OCI-LY1 (cell line): ENCODE data around the gene DNAJB1.

ENCODE experiments used
- H2AFZ ChIP-seq: fragments of 200-600 bp; sonication (generic), shearing (Covaris generic); 2 replicates; pipeline ENCODE4 v1.6.0; 2014; ENCODE audit warnings: antibody characterized with exemption, mild to moderate bottlenecking, low read length
- H3F3A ChIP-seq: fragments of 200-600 bp; sonication (generic), shearing (Covaris generic); 2 replicates; pipeline ENCODE4 v1.6.0; 2014; ENCODE audit warnings: mild to moderate bottlenecking, antibody characterized with exemption, low read length, moderate library complexity; ENCODE audit not compliant: insufficient read depth
- H3K27ac ChIP-seq: fragments of 200-600 bp; sonication (generic); 2 replicates; pipeline ENCODE4 v1.5.1; 2014; ENCODE audit warnings: low read length, mixed run types, mild to moderate bottlenecking, low read depth; ENCODE audit not compliant: poor library complexity, severe bottlenecking
- H3K27me3 ChIP-seq: fragments of 200-600 bp; sonication (generic); 2 replicates; pipeline ENCODE4 v1.6.0; 2014; ENCODE audit warnings: antibody characterized with exemption, mild to moderate bottlenecking, low read length, moderate library complexity; ENCODE audit not compliant: insufficient read depth
- H3K36me3 ChIP-seq: fragments of 200-600 bp; sonication (generic); 2 replicates; pipeline ENCODE4 v1.6.1; 2014; ENCODE audit warnings: mild to moderate bottlenecking, antibody characterized with exemption, low read length, moderate library complexity, mixed read lengths; ENCODE audit not compliant: insufficient read depth
- H3K4me1 ChIP-seq: fragments of 200-600 bp; sonication (generic); 2 replicates; pipeline ENCODE4 v1.5.1; 2014; ENCODE audit warnings: mild to moderate bottlenecking, low read length, moderate library complexity; ENCODE audit not compliant: insufficient read depth, severe bottlenecking
- H3K4me2 ChIP-seq: fragments of 200-600 bp; sonication (generic), shearing (Covaris generic); 2 replicates; pipeline ENCODE4 v1.6.1; 2014; ENCODE audit warnings: low read length
- H3K4me3 ChIP-seq: fragments of 200-600 bp; sonication (generic); 2 replicates; pipeline ENCODE4 v1.5.1; 2014; ENCODE audit warnings: low read length, low read depth, mild to moderate bottlenecking, mixed read lengths; ENCODE audit not compliant: poor library complexity, severe bottlenecking
- H3K79me2 ChIP-seq: fragments of 200-600 bp; shearing (Covaris generic); 2 replicates; pipeline ENCODE4 v1.6.1; 2016; ENCODE audit warnings: mixed run types, low read length, mixed read lengths; ENCODE audit not compliant: insufficient read depth
- H3K9ac ChIP-seq: fragments of 200-600 bp; sonication (generic), shearing (Covaris generic); 2 replicates; pipeline ENCODE4 v1.6.1; 2014; ENCODE audit warnings: mild to moderate bottlenecking, low read length, mixed read lengths
- H3K9me2 ChIP-seq: fragments of 200-600 bp; sonication (generic), shearing (Covaris generic); 2 replicates; pipeline ENCODE4 v1.6.1; 2014; ENCODE audit warnings: low read depth, mild to moderate bottlenecking, low read length, mixed read lengths
- H3K9me3 ChIP-seq: fragments of 200-600 bp; shearing (Covaris generic); 2 replicates; pipeline ENCODE4 v1.6.1; 2014; ENCODE audit warnings: low read length, mixed read lengths
- H4K20me1 ChIP-seq: fragments of 200-600 bp; sonication (generic), shearing (Covaris generic); 2 replicates; pipeline ENCODE4 v1.6.0; 2016; ENCODE audit warnings: mild to moderate bottlenecking, low read length; ENCODE audit not compliant: insufficient read depth
- CTCF ChIP-seq: fragments of 200-600 bp; sonication (generic), shearing (Covaris generic); IDR thresholded peaks from 2 replicates; pipeline ENCODE4 v1.5.1; 2017; ENCODE audit warnings: mild to moderate bottlenecking, antibody characterized with exemption, low read length, moderate library complexity, mixed read lengths
- EZH2 ChIP-seq: fragments of 200-600 bp; sonication (generic), shearing (Covaris generic); IDR thresholded peaks from 2 replicates; pipeline ENCODE4 v1.8.0; 2017; ENCODE audit warnings: borderline replicate concordance, mixed run types, mild to moderate bottlenecking, antibody characterized with exemption, low read length, moderate library complexity, mixed read lengths

DNAJB1 gene

GRCh38 chr19:14480700-14481079 is 37.5 kb downstream of the DNAJB1 start:
- H3K4me3 ChIP-seq, result peak overlapping the region; percentile 36
- no peaks in the 10 kb centered on the region for H3K9me3 ChIP-seq
- peaks cover 22% of the 10 kb centered on the region for H3K36me3 ChIP-seq
- no peaks in the 10 kb centered on the region for H3K9me2 ChIP-seq
- peaks cover 7% of the 10 kb centered on the region for H3K4me1 ChIP-seq
- H3K4me2 ChIP-seq, result peak overlapping the region; percentile 61
- H3K9ac ChIP-seq, result no peak overlapping the region
- no peak overlapping the region for H3K27ac ChIP-seq
- H3K27me3 ChIP-seq, result peaks cover 6% of the 10 kb centered on the region; the same call in 1 of the 2 replicates
- H3F3A ChIP-seq, result no peaks in the 10 kb centered on the region
- H4K20me1 ChIP-seq, result no peaks in the 10 kb centered on the region
- no peak overlapping the region for H2AFZ ChIP-seq
- no peak for TF ChIP-seq CTCF
- TF ChIP-seq EZH2, result no peak
- H3K79me2 ChIP-seq, result no peaks in the 10 kb centered on the region

GRCh38 chr19:14479975-14480699 is 38.1 kb downstream of the DNAJB1 start:
- H4K20me1 ChIP-seq, result no peaks in the 10 kb centered on the region
- H3K9me3 ChIP-seq, result no peaks in the 10 kb centered on the region
- H3K9ac ChIP-seq, result no peak overlapping the region
- TF ChIP-seq EZH2 (no peak), CTCF (peak; percentile 93)
- no peaks in the 10 kb centered on the region for H3F3A ChIP-seq
- peaks cover 22% of the 10 kb centered on the region for H3K36me3 ChIP-seq
- peaks cover 6% of the 10 kb centered on the region; the same call in 1 of the 2 replicates for H3K27me3 ChIP-seq
- H3K4me3 ChIP-seq, result peak overlapping the region; percentile 36
- no peaks in the 10 kb centered on the region for H3K79me2 ChIP-seq
- peaks cover 7% of the 10 kb centered on the region for H3K4me1 ChIP-seq
- no peaks in the 10 kb centered on the region for H3K9me2 ChIP-seq
- no peak overlapping the region for H3K27ac ChIP-seq
- H3K4me2 ChIP-seq, result peak overlapping the region; percentile 61
- H2AFZ ChIP-seq, result no peak overlapping the region

GRCh38 chr19:14479309-14479974 is 38.8 kb downstream of the DNAJB1 start:
- no peak overlapping the region for H3K4me3 ChIP-seq
- H3K9ac ChIP-seq, result no peak overlapping the region
- peaks cover 7% of the 10 kb centered on the region for H3K4me1 ChIP-seq
- H3K79me2 ChIP-seq, result no peaks in the 10 kb centered on the region
- H3K36me3 ChIP-seq, result peaks cover 22% of the 10 kb centered on the region
- H3K27ac ChIP-seq, result no peak overlapping the region
- no peaks in the 10 kb centered on the region for H3F3A ChIP-seq
- H2AFZ ChIP-seq, result no peak overlapping the region
- no peaks in the 10 kb centered on the region for H3K9me2 ChIP-seq
- H3K27me3 ChIP-seq, result peaks cover 6% of the 10 kb centered on the region; the same call in 1 of the 2 replicates
- no peak overlapping the region for H3K4me2 ChIP-seq
- no peaks in the 10 kb centered on the region for H3K9me3 ChIP-seq
- no peaks in the 10 kb centered on the region for H4K20me1 ChIP-seq
- TF ChIP-seq EZH2 (no peak), CTCF (no peak)
